Neural crest cell (in vitro differentiated cells): Measurements from ENCODE around the gene ORMDL1. TPM values are rescaled to one million over a fixed set of nuclear protein-coding genes. Genes with fewer than 3 reads are reported as not detected.

Source experiments
- DNase-seq: peaks from one replicate; pipeline ENCODE4 v3.0.0; 2021; ENCODE audit warnings: low read depth, mixed read lengths, low spot score
- H3K27ac Mint-ChIP-seq: one replicate; pipeline ENCODE4 v1.8.0; 2021; ENCODE audit warnings: mild to moderate bottlenecking, mixed read lengths; ENCODE audit not compliant: unreplicated experiment
- H3K27me3 Mint-ChIP-seq: 2 replicates; pipeline ENCODE4 v1.8.0; 2021; ENCODE audit warnings: low read depth, mild to moderate bottlenecking, mixed read lengths
- H3K36me3 Mint-ChIP-seq: 2 replicates; pipeline ENCODE4 v1.8.0; 2021; ENCODE audit warnings: low read depth, mild to moderate bottlenecking, mixed read lengths
- H3K4me1 Mint-ChIP-seq: 2 replicates; pipeline ENCODE4 v1.8.0; 2021; ENCODE audit warnings: mixed read lengths
- H3K4me3 Mint-ChIP-seq: one replicate; pipeline ENCODE4 v1.8.0; 2021; ENCODE audit warnings: mild to moderate bottlenecking, mixed read lengths
- H3K9me3 Mint-ChIP-seq: 2 replicates; pipeline ENCODE4 v1.8.0; 2021; ENCODE audit warnings: mixed read lengths
- CTCF ChIP-seq: fragments of 200-600 bp; sonication (generic); conservative IDR thresholded peaks from 2 replicates; pipeline ENCODE4 v1.5.0; 2021; ENCODE audit warnings: antibody characterized with exemption, mild to moderate bottlenecking
- total RNA-seq: library from RNA; stranded (reverse); gene quantifications from 2 replicates; pipeline ENCODE4 v1.2.1, GENCODE V29; 2021

The ORMDL1 gene
- total RNA-seq, 1 donor from 2014 or later, result 68.0 TPM

- H3K4me3 Mint-ChIP-seq, result no peak overlapping the region
- DNase-seq, result no peak
- no peaks in the 10 kb centered on the region for H3K27me3 Mint-ChIP-seq
- no peaks in the 10 kb centered on the region for H3K4me1 Mint-ChIP-seq
- H3K36me3 Mint-ChIP-seq, result peaks cover 2% of the 10 kb centered on the region
- TF ChIP-seq CTCF, result no peak
- no peak overlapping the region for H3K27ac Mint-ChIP-seq
- no peaks in the 10 kb centered on the region for H3K9me3 Mint-ChIP-seq
Observed at GRCh38 chr2:189723192-189723591, 60.9 kb downstream of the ORMDL1 start.

Other genes with a start within 250 kb of the ORMDL1 start
- 2.0 and 2.6 TPM in 2 replicates for gene SLC40A1, start 203.6 kb downstream of the ORMDL1 start, total RNA-seq
- 46.8 and 51.0 TPM in 2 replicates for gene ASNSD1, start 122.9 kb downstream of the ORMDL1 start, total RNA-seq
- gene ANKAR, start 109.7 kb downstream of the ORMDL1 start, total RNA-seq, result 3.0 and 4.8 TPM in 2 replicates
- gene OSGEPL1, start 21.5 kb downstream of the ORMDL1 start, total RNA-seq, result 21.1 and 24.1 TPM in 2 replicates
- gene PMS1, start 111 bp upstream of the ORMDL1 start, total RNA-seq, result 58.4 and 72.7 TPM in 2 replicates